Measurements from ENCODE around the gene TMCC1. TPM values are rescaled to one million over a fixed set of nuclear protein-coding genes. Genes with fewer than 3 reads are reported as not detected.
"Not testable (repeated sequence)": the region's sequence is repeated elsewhere in the genome, so short reads cannot be mapped to it uniquely, and the experiment has no call there.

The TMCC1 gene
- total RNA-seq, 2 experiments from 2014 or later, result 33.3 to 33.8 TPM

GRCh38 chr3:129913618-129914017, 20.1 kb upstream of the TMCC1 start:
- TF ChIP-seq CTCF (IDR thresholded peaks at IDR 0.05), result no peak
- no peak overlapping the region for H3K4me3 Mint-ChIP-seq
- Histone ChIP-seq H3K36me3 (ENCODE audit: insufficient read depth, low read length) (no peaks in the 10 kb centered on the region), H3K4me1 (ENCODE audit: insufficient read depth, low read length) (no peaks in the 10 kb centered on the region), H3K4me3 (ENCODE audit: low read length) (no peak overlapping the region), H3K27me3 (ENCODE audit: control insufficient read depth in 1 of 2, insufficient read depth in 2 of 2, low read length in 2 of 2) (no peaks in the 10 kb centered on the region), H3K9me3 (ENCODE audit: control insufficient read depth in 1 of 2, insufficient read depth in 1 of 2, low read length in 2 of 2) (peaks cover 26 to 34% of the 10 kb centered on the region in 2 experiments), H3K27ac (ENCODE audit: low read depth in 1 of 2, low read length in 2 of 2) (no peak overlapping the region)
- H3K4me1 Mint-ChIP-seq (ENCODE audit: low read depth), result no peaks in the 10 kb centered on the region
- intact Hi-C loops (cut with DNase I, micrococcal nuclease), result no loop called here
- H3K9me3 Mint-ChIP-seq, result peaks cover 3% of the 10 kb centered on the region
- no peak overlapping the region for H3K27ac Mint-ChIP-seq
- peaks cover 4% of the 10 kb centered on the region for H3K36me3 Mint-ChIP-seq (ENCODE audit: low read depth)
- ChIA-PET POLR2A (no interaction called here), CTCF (no interaction called here)
- H3K27me3 Mint-ChIP-seq, result no peaks in the 10 kb centered on the region
- ATAC-seq (ENCODE audit: poor library complexity), result no peak
- DNase-seq, result no peak

GRCh38 chr3:129911261-129911861, 17.9 kb upstream of the TMCC1 start:
- H3K4me3 Mint-ChIP-seq, result no peak overlapping the region
- intact Hi-C loops (cut with DNase I, micrococcal nuclease), result no loop called here
- H3K4me1 Mint-ChIP-seq (ENCODE audit: low read depth), result no peaks in the 10 kb centered on the region
- H3K9me3 ChIP-seq (ENCODE audit: control insufficient read depth in 1 of 2, insufficient read depth in 1 of 2, low read length in 2 of 2), result peaks cover 13% of the 10 kb centered on the region in 2 experiments
- H3K27ac ChIP-seq (ENCODE audit: low read depth in 1 of 2, low read length in 2 of 2), result no peak overlapping the region
- ATAC-seq (ENCODE audit: poor library complexity) (no peak), DNase-seq (peak in 3 of 14 experiments; percentile 14 to 41 (median 31))
- peaks cover 4% of the 10 kb centered on the region for H3K36me3 Mint-ChIP-seq (ENCODE audit: low read depth)
- no peaks in the 10 kb centered on the region for H3K4me1 ChIP-seq (ENCODE audit: insufficient read depth, low read length)
- POLR2A ChIA-PET, result no interaction called here
- H3K27ac Mint-ChIP-seq, result no peak overlapping the region
- no peak for TF ChIP-seq CTCF (IDR thresholded peaks at IDR 0.05)
- H3K9me3 Mint-ChIP-seq, result peaks cover 3% of the 10 kb centered on the region
- no peaks in the 10 kb centered on the region for H3K27me3 Mint-ChIP-seq
- no peak overlapping the region for H3K4me3 ChIP-seq (ENCODE audit: low read length)
- H3K36me3 ChIP-seq (ENCODE audit: insufficient read depth, low read length), result no peaks in the 10 kb centered on the region
- CTCF ChIA-PET, result no interaction called here
- H3K27me3 ChIP-seq (ENCODE audit: control insufficient read depth in 1 of 2, insufficient read depth in 2 of 2, low read length in 2 of 2), result no peaks in the 10 kb centered on the region

GRCh38 chr3:129909235-129909634, 15.7 kb upstream of the TMCC1 start:
- H3K27me3 ChIP-seq (ENCODE audit: control insufficient read depth in 1 of 2, insufficient read depth in 2 of 2, low read length in 2 of 2); H3K4me1 ChIP-seq (ENCODE audit: insufficient read depth, low read length); H3K9me3 Mint-ChIP-seq; CTCF ChIA-PET; H3K27ac Mint-ChIP-seq; H3K4me3 Mint-ChIP-seq; DNase-seq; H3K36me3 ChIP-seq (ENCODE audit: insufficient read depth, low read length); H3K27ac ChIP-seq (ENCODE audit: low read depth in 1 of 2, low read length in 2 of 2); H3K4me3 ChIP-seq (ENCODE audit: low read length); H3K27me3 Mint-ChIP-seq; H3K4me1 Mint-ChIP-seq (ENCODE audit: low read depth); ATAC-seq (ENCODE audit: poor library complexity): not testable (repeated sequence)
- intact Hi-C loops (cut with DNase I, micrococcal nuclease), result loop anchor here in 1 of 2 experiments (5.0 kb wide), 1 partner anchor 42 kb away; no protein-coding TSS in a partner anchor
- peaks cover 4 to 21% of the 10 kb centered on the region in 2 experiments for H3K9me3 ChIP-seq (ENCODE audit: control insufficient read depth in 1 of 2, insufficient read depth in 1 of 2, low read length in 2 of 2)
- H3K36me3 Mint-ChIP-seq (ENCODE audit: low read depth), result peaks cover 11% of the 10 kb centered on the region
- POLR2A ChIA-PET, result interaction anchor here (1.3 kb wide), 1 partner anchor 16 kb away, joined by 3 read pairs; the partner anchor contains the start of gene TMCC1

GRCh38 chr3:129908417-129908816, 14.9 kb upstream of the TMCC1 start:
- H3K36me3 ChIP-seq (ENCODE audit: insufficient read depth, low read length), result no peaks in the 10 kb centered on the region
- H3K27ac ChIP-seq (ENCODE audit: low read depth in 1 of 2, low read length in 2 of 2), result no peak overlapping the region
- no peak overlapping the region for H3K27ac Mint-ChIP-seq
- ChIA-PET POLR2A (interaction anchor here (1.3 kb wide), 1 partner anchor 16 kb away, joined by 3 read pairs; no protein-coding TSS in a partner anchor), CTCF (no interaction called here)
- H3K36me3 Mint-ChIP-seq (ENCODE audit: low read depth), result peaks cover 18% of the 10 kb centered on the region
- no peak overlapping the region for H3K4me3 ChIP-seq (ENCODE audit: low read length)
- intact Hi-C loops (cut with DNase I, micrococcal nuclease), result loop anchor here in 1 of 2 experiments (5.0 kb wide), 1 partner anchor 41 kb away; no protein-coding TSS in a partner anchor
- H3K9me3 Mint-ChIP-seq, result peaks cover 8% of the 10 kb centered on the region
- no peak for DNase-seq
- TF ChIP-seq CTCF (IDR thresholded peaks at IDR 0.05), result no peak
- H3K27me3 Mint-ChIP-seq, result no peaks in the 10 kb centered on the region
- no peak overlapping the region for H3K4me3 Mint-ChIP-seq
- H3K4me1 ChIP-seq (ENCODE audit: insufficient read depth, low read length), result no peaks in the 10 kb centered on the region
- ATAC-seq (ENCODE audit: poor library complexity), result no peak
- no peaks in the 10 kb centered on the region for H3K27me3 ChIP-seq (ENCODE audit: control insufficient read depth in 1 of 2, insufficient read depth in 2 of 2, low read length in 2 of 2)
- H3K9me3 ChIP-seq (ENCODE audit: control insufficient read depth in 1 of 2, insufficient read depth in 1 of 2, low read length in 2 of 2), result peaks cover 4 to 21% of the 10 kb centered on the region in 2 experiments
- no peaks in the 10 kb centered on the region for H3K4me1 Mint-ChIP-seq (ENCODE audit: low read depth)

GRCh38 chr3:129901272-129901671, 7.8 kb upstream of the TMCC1 start:
- H3K4me3 ChIP-seq (ENCODE audit: low read length); H3K27ac Mint-ChIP-seq; H3K27me3 Mint-ChIP-seq; H3K4me1 ChIP-seq (ENCODE audit: insufficient read depth, low read length); H3K36me3 ChIP-seq (ENCODE audit: insufficient read depth, low read length); CTCF ChIA-PET; ATAC-seq (ENCODE audit: poor library complexity); H3K27ac ChIP-seq (ENCODE audit: low read depth in 1 of 2, low read length in 2 of 2); H3K4me3 Mint-ChIP-seq; POLR2A ChIA-PET; intact Hi-C loops (cut with DNase I, micrococcal nuclease); H3K27me3 ChIP-seq (ENCODE audit: control insufficient read depth in 1 of 2, insufficient read depth in 2 of 2, low read length in 2 of 2); DNase-seq; H3K4me1 Mint-ChIP-seq (ENCODE audit: low read depth): not testable (repeated sequence)
- Mint-ChIP-seq H3K36me3 (ENCODE audit: low read depth) (peaks cover 17% of the 10 kb centered on the region), H3K9me3 (peaks cover 10% of the 10 kb centered on the region)
- H3K9me3 ChIP-seq (ENCODE audit: control insufficient read depth in 1 of 2, insufficient read depth in 1 of 2, low read length in 2 of 2), result peaks cover 4 to 11% of the 10 kb centered on the region in 2 experiments
